ENCODE measurements around the gene NAA20.

The NAA20 gene

GRCh38 chr20:19970256-19970765, 46.9 kb upstream of the NAA20 start:
- TF ChIP-seq CTCF (IDR thresholded peaks at IDR 0.05; ENCODE audit: low read depth, low read length, missing control alignments): no peak
- H3K4me3 ChIP-seq (replicated peaks; ENCODE audit: low read depth, low read length): no peak overlapping the region
- no peak for DNase-seq (ENCODE audit: extremely low read depth, low read depth)

- no peak for TF ChIP-seq CTCF (IDR thresholded peaks at IDR 0.05; ENCODE audit: low read depth, low read length, missing control alignments)
- DNase-seq (ENCODE audit: extremely low read depth, low read depth): no peak
- H3K4me3 ChIP-seq (replicated peaks; ENCODE audit: low read depth, low read length): no peak overlapping the region
Observed at GRCh38 chr20:19971116-19971515, 46.0 kb upstream of the NAA20 start.

- peak overlapping the region; percentile 67 for H3K4me3 ChIP-seq (replicated peaks; ENCODE audit: low read depth, low read length)
- no peak for TF ChIP-seq CTCF (IDR thresholded peaks at IDR 0.05; ENCODE audit: low read depth, low read length, missing control alignments)
- no peak for DNase-seq (ENCODE audit: extremely low read depth, low read depth)
Observed at GRCh38 chr20:19973961-19974629, 43.1 kb upstream of the NAA20 start.

- peak; percentile 93 for DNase-seq (ENCODE audit: extremely low read depth, low read depth)
- peak overlapping the region; percentile 67 for H3K4me3 ChIP-seq (replicated peaks; ENCODE audit: low read depth, low read length)
- no peak for TF ChIP-seq CTCF (IDR thresholded peaks at IDR 0.05; ENCODE audit: low read depth, low read length, missing control alignments)
Observed at GRCh38 chr20:19974630-19975435, 42.3 kb upstream of the NAA20 start.

GRCh38 chr20:19975436-19975799, 41.7 kb upstream of the NAA20 start:
- peak overlapping the region; percentile 67 for H3K4me3 ChIP-seq (replicated peaks; ENCODE audit: low read depth, low read length)
- no peak for DNase-seq (ENCODE audit: extremely low read depth, low read depth)
- no peak for TF ChIP-seq CTCF (IDR thresholded peaks at IDR 0.05; ENCODE audit: low read depth, low read length, missing control alignments)

- TF ChIP-seq CTCF (IDR thresholded peaks at IDR 0.05; ENCODE audit: low read depth, low read length, missing control alignments): no peak
- peak overlapping the region; percentile 67 for H3K4me3 ChIP-seq (replicated peaks; ENCODE audit: low read depth, low read length)
- no peak for DNase-seq (ENCODE audit: extremely low read depth, low read depth)
Observed at GRCh38 chr20:19975901-19976300, 41.3 kb upstream of the NAA20 start.
